Activated CD8-positive, alpha-beta memory T cell treated with anti-CD3 and anti-CD28 coated beads, Interleukin-2, amount 50 U/mL, for 24 hours (primary cell): Measurements from ENCODE around the gene ZNF606.

ENCODE experiments used
- DNase-seq: peaks from one replicate; pipeline ENCODE4 v3.0.0-alpha.2; 2020; ENCODE audit errors: extremely low read depth

The ZNF606 gene

DNA sequence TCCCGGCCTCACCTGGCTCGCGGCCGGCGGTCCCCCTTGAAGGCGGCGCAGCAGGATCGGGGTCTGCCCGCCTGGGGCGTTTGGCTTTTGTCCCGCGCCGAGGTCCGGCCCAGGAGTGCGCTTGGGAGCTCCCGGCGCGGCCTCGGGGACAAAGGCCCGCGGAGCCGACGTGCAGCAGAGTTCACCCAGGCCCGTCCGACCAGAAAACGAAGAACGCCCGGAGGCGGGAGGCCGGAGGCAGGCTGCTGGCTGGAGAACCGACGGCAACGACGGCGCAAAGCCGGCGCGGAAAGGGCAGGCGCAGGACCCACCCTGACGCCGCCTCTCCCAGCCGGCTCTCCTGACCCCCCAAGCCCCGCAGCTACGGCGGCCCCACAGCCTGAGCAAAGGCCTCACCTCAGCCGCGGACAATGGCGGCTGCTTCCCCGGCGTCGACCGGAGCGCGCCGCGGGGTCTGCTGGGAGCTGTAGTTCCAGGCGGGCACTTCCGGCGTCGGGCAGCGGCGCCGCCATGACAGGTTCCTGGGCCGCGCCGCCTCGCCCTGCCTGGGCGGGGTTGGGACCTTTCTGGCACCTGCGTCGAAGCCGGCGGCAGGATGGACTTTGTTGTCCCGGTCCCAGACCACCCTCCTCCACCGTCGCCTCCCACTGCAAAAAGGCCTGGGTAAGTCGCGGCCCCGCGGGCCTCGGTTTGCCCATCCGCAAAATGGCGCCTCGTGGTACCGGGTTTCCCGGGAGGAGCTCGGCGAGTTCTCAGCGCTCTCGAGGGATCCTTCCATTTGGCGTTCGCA, at the start of gene ZNF606:
Gene ZNF606, minus strand, starts transcription at position 437 of the 790 bp plus-strand sequence. CDS start 1,501 bp downstream, outside the sequence.
- DNase-seq, result peak; percentile 49

GRCh38 chr19:58052256-58052655, 49.6 kb upstream of the ZNF606 start:
- DNase-seq, result no peak

DNA sequence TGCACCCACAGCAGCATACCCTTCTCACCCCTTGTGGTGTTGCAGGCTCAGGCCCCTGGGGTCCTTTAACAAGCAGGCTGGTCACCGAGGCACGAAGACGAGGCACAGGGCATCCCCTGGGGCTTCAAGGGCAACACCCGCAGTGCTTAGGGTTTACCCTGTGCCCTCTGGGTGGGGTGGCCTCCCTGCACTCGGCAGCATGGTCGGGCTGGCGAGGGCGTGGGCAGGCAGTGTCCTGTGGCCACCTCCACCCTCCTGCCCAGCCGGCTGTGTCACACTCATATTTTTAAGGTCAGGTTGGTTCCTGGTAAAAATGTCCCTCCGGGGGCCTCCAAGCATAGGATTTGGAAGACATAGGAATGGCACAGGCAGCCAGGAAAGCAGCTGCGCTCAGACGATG, 45.1 kb upstream of the ZNF606 start:
- no peak for DNase-seq

DNA sequence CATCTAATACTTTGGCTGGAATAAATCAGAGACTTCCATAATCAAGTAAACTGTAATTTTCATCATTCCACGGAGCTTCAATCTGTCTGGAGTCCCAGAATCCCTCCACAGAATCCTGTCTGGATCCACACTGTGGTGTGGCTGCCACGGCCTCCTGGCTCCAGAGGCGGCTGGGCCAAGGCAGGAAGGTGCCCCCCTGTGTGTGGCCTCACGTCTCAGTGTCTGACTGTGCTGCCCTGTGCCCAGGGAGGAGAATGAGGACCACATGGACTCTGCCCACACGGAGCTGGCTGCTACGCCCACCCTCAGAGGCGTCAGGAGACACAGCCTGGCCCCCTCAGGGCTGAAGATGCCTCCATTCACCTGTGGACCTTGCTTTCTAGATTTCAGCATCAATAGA, 44.2 kb upstream of the ZNF606 start:
- no peak for DNase-seq

DNA sequence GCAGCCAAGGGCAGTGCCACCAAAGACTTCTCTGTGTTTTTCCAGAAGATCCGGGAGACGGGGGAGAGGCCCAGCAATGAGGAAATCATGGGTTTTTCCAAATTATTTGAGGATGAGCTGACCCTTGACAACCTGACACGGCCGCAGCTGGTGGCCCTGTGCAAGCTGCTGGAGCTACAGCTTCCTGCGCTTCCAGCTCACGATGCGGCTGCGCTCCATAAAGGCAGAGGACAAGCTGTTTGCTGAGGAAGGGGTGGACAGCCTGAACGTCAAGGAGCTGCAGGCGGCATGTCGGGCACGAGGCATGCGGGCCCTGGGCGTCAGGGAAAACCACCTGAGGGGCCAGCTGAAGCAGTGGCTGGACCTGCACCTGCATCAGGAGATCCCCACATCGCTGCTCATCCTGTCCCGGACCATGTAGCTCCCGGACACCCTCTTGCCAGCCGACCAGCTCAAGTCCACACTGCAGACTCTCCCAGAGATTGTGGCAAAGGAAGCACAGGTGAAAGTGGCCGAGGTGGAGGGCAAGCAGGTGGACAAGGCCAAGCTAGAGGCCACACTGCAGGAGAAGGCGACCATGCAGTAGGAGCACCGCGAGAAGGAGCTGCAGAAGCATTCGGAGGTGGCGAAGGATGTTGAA, 42.9 kb upstream of the ZNF606 start:
- no peak for DNase-seq

- no peak for DNase-seq
Measured at GRCh38 chr19:58044886-58045285, 42.3 kb upstream of the ZNF606 start.

DNA sequence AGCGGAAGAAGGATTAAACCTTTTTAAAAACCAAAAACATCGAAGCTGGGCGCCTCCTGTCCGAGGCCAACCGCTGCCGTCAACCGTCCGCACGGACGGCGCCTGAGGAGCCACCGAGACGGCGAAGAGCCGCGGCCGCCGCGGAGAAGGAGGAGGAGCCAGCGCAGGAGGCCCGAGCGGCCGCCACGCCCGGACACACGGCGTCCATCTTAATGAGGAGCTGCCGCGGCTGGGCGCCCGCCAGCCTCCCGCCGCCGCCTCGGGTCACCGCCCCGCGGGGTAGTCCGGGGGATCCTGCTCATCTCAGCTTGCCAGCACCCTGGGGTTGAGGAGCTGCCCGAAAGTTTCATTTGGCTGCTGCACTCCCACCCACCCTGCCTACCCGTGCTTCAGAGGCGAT, 41.8 kb upstream of the ZNF606 start:
- no peak for DNase-seq

DNA sequence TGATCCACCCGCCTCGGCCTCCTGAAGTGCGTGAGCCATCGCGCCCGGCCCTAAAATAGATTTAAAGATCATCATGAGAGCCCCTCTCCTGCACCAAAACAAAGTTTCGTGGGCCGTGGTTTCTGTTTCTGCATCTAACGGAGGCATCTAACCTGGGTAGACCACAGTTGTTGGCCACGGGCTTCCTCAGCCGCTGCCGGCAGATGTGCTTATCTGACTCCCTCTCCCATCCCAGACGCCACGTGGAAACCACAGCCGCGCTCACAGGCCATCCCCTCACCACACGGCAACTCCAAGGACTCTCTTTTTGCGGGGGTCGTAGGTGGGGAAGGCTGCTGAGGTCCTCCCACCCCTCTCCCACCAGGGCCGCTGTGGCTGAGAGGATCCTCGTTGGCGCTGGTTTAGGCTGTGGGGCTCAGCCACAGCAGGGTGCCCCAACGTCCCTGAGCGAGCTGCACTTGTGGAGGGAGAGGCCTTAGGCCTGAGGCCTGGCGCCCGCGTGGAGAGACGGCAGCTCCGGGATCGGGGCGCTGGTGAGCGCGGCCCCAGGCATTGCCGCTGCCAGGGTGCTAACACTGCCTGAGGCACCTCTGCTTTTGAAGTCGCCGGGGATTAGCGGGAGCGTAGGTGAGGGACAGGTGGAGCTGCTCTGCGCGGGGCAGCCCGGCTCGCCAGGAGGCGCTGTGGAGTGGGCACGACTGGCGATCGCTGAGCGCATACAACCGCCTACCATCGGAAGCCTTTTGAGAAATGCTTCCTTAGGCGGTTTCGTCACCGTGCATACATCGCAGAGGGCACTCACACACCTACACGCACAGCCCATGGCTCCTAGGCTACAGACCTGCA, 40.1 kb upstream of the ZNF606 start:
- no peak for DNase-seq

- DNase-seq, result no peak
Measured at GRCh38 chr19:58040751-58041525, 38.3 kb upstream of the ZNF606 start.

DNA sequence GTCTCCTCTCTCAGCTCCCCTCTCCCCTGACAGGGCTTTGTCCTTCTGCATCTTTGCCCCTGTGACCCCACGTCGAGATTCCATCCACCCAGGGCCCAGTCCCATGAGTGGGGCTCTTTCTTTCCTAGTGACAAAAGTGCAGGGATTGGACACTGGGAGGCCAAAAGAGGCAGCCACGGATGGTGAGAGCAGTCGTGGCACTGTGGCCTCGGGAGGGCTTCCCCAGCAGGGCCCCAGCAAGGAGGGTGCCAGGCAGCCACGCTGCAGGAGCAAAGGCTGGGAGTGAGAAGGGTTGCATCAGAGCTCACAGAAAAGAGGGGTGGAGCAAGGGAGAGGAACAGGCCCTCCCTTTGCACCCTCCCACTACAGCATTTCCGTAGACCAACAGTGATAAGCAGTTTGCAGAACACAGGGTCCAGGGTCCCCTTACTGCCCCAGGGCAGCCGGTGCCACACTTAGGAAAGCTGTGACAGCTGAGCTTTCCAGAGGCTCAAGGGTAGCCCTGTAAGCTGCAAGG, 36.1 kb upstream of the ZNF606 start:
- no peak for DNase-seq

DNA sequence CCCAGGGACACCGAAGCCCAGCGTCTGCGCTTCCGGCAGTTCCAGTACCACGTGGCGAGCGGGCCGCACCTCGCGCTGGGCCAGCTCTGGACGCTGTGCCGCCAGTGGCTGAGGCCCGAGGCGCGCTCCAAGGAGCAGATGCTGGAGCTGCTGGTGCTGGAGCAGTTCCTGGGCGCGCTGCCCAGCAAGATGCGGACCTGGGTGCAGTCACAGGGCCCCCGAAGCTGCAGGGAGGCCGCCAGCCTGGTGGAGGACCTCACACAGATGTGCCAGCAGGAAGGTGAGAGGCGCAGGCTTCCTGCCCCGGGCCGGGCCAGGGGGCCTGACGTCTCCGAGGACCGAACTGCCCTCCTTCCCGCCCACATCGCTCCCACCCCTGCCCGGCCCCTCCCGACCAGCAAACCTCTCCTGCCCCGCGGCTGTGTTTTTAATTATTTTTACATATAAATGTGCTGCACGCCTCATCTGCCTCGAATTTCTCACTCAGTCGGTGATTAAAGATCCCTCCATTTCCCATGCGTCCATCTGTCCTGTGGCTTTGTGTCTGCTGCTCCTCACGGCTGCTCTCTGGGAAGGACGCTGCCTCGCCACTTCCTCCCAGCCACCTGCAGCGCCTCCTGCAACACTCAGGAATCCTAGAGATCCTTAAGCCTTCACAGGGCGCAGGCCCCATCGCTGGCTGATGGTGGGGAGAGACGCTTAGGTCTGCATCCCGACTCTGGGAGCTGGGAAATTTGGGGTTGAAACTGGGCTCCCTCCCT, 35.5 kb upstream of the ZNF606 start:
- no peak for DNase-seq

DNA sequence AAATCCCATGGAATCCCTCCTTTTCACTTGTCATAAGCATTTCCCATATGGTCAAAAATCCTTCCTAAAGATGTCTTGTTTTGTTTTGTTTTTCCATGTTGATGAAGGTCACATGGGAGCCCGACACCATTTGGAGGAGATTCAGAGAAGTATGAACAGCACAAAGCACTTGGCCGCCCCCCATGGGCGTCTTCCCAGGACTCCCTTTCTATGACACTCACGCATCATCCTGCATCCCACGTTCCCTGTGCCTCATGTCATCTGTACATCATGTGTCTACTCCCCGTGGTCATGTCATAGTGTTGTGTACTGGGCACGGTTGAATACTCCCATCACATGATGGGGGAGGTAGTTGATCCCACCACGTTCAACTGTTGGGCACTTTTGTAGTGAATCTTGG, 33.2 kb upstream of the ZNF606 start:
- no peak for DNase-seq

- DNase-seq, result no peak
Measured at GRCh38 chr19:58034477-58034793, 31.8 kb upstream of the ZNF606 start.

DNA sequence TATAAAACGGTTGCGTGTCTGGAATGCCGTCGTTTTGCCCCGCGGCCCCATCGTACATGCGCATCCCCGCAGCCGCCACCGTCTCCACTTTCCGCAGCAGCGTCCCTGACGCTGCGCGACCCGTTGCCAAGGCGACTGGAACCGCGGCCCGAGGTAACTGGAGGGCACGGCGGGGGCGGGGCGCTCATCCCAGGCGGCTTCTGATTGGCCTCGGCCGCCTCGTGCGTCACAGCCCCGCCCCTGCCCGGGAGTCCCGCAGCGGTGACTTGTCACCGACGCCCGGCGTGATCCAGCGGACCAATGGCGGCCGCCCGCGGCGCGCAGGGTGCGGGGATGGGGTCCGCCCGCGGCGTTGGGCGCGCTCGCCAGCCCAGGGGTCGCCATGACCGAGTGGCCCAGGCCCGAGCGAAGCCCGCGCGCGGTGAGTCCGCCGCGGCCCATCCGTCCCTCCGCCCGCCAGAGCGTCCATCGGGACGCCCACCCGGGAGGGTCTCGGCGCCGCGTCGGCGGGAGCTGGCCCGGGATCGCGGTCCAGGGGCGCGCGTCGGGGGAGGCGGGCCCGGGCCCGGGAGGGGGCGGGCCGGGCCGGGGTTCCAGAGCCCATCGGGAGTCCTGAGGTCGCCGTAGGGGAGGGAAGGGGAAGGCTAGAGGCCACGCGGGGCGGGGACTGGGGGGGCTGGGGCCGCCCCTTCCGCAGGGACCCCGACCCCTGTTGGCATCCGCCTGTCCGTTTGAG, 31.3 kb upstream of the ZNF606 start, which contains the start of gene ZSCAN1:
Gene ZSCAN1, plus strand, starts transcription at position 285 of the 736 bp plus-strand sequence. CDS start 3,812 bp downstream, outside the sequence.
- DNase-seq, result no peak

DNA sequence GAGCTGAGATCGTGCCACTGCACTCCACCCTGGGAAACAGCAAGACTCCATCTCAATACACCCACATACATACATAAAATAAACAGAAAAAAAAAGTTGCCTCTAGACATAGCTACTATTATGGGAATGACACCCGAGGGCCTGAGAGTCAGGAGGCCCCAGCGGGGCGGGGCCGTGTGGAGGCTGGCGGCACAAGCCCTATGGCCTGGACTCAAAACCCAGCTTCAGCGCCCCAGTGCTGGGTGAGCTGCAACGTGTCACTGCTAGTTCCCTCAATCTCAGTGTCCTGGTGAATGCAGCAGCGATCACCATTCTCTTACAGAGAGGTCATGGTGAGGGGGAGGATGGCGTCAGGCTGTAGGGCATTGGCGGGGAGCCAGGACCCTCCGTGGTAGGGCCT, 22.0 kb upstream of the ZNF606 start:
- DNase-seq, result no peak

GRCh38 chr19:58022283-58022660, 19.7 kb upstream of the ZNF606 start:
- DNase-seq, result no peak

DNA sequence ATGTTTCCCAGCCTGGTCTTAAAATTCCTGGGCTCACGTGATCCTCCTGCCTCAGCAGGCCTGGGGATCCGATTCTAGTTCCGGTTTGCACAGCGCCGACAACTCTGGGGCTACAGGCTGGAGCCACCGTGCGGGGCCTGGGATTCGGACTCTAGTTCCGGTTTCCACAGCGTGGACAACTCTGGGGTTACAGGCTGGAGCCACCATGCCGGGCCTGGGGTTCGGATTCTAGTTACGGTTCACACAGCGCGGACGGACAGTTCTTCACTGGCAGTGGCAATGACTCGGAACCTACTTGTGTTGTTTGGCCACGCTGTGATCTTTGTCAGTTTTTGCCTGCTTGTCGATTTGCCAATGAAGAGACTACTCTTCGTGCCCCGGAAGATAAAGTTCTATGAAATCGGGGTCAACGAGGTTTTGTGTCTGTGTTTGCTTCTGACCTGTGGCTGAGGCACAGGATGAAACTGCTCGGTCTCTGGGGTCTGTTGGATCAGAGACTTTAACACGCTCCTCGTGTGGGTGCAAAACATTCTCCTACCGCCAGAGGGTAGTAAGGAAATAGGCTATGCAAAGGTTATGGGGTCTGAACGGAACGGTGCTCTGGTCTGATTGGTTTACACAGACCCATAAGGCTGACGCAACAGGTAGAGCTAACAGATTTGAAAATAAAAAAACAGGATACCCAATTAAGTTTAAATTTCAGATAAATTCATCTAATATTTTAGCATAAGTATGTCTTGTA, 19.1 kb upstream of the ZNF606 start:
- DNase-seq, result no peak

DNA sequence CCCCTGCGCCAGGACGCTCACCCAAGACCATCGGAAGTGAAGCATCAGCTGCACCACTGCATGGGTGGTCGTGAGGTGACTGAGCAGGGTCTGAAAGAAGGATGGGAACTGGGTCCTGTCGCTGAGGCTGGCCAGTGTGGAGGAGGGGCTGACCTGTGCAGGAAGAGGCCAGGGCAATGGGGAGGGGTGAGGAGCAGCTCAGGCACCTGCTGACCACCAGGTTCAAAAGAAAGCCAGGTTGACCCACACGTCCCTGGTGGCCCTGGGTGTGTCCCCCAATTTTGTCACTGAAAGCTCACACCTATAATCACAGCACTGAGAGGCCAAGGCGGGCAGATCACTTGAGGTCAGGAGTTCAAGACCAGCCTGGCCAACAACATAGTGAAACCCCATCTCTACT, 17.5 kb upstream of the ZNF606 start:
- DNase-seq, result no peak

GRCh38 chr19:58014141-58014540, 11.5 kb upstream of the ZNF606 start:
- no peak for DNase-seq
